ENCODE results near the gene TAOK3. TPM values are rescaled to one million over a fixed set of nuclear protein-coding genes. Genes with fewer than 3 reads are reported as not detected.

TAOK3 gene
- total RNA-seq, 1 experiment from 2014 or later = 24.1 TPM

Other genes starting within 250 kb of the TAOK3 start
- gene PEBP1, start 236.8 kb downstream of the TAOK3 start, total RNA-seq (2014; rRNA removed; shearing (Covaris generic)) = 150 and 167 TPM in 2 replicates
- 21.0 and 34.2 TPM in 2 replicates for gene SUDS3, start 3.6 kb upstream of the TAOK3 start, total RNA-seq (2014; rRNA removed; shearing (Covaris generic))